Astrocyte (in vitro differentiated cells and primary cell): ENCODE results near the gene VARS2. TPM values are rescaled to one million over a fixed set of nuclear protein-coding genes. Genes with fewer than 3 reads are reported as not detected.

Experiments used
- DNase-seq: peaks from one replicate; pipeline ENCODE4 v3.0.0-alpha.2; 2010; ENCODE audit warnings: low read depth
- FAIRE-seq: peaks from 2 replicates; lab custom pipeline; 2011; peaks lifted over from hg19 to GRCh38; lab: Jason Lieb, UNC
- H2AFZ ChIP-seq: 2 replicates; pipeline ENCODE4 v1.6.0; 2012; ENCODE audit warnings: low read depth, low read length, inconsistent platforms
- H3K27ac ChIP-seq: 2 replicates; pipeline ENCODE4 v1.5.1; 2011; ENCODE audit warnings: low read depth, low read length, inconsistent platforms
- H3K27me3 ChIP-seq: 2 replicates; pipeline ENCODE4 v1.6.0; 2011; ENCODE audit warnings: low read length, inconsistent platforms; ENCODE audit not compliant: insufficient read depth
- H3K36me3 ChIP-seq: 2 replicates; pipeline ENCODE4 v1.5.1; 2011; ENCODE audit warnings: low read length, inconsistent platforms; ENCODE audit not compliant: insufficient read depth
- H3K4me1 ChIP-seq: 2 replicates; pipeline ENCODE4 v1.5.1; 2011; ENCODE audit warnings: low read length, inconsistent platforms; ENCODE audit not compliant: insufficient read depth
- H3K4me2 ChIP-seq: 2 replicates; pipeline ENCODE4 v1.6.0; 2012; ENCODE audit warnings: low read length, inconsistent platforms
- H3K4me3 ChIP-seq: 2 replicates; pipeline ENCODE4 v1.5.1; 2011; ENCODE audit warnings: low read depth, mild to moderate bottlenecking, low read length, inconsistent platforms; ENCODE audit not compliant: insufficient read depth
- H3K79me2 ChIP-seq: 2 replicates; pipeline ENCODE4 v1.6.0; 2012; ENCODE audit warnings: mild to moderate bottlenecking, low read length, inconsistent platforms; ENCODE audit not compliant: insufficient read depth
- H3K9ac ChIP-seq: 2 replicates; pipeline ENCODE4 v1.6.0; 2012; ENCODE audit warnings: mild to moderate bottlenecking, low read length, inconsistent platforms
- H3K9me3 ChIP-seq: 2 replicates; pipeline ENCODE4 v1.5.1; 2012; ENCODE audit warnings: low read depth, mild to moderate bottlenecking, low read length, inconsistent platforms; ENCODE audit not compliant: insufficient read depth
- H4K20me1 ChIP-seq: 2 replicates; pipeline ENCODE4 v1.6.0; 2012; ENCODE audit warnings: low read length, inconsistent platforms; ENCODE audit not compliant: insufficient read depth
- H3K27ac Mint-ChIP-seq: one replicate; pipeline ENCODE4 v1.8.0; 2021; ENCODE audit warnings: mild to moderate bottlenecking, mixed read lengths; ENCODE audit not compliant: unreplicated experiment
- H3K27me3 Mint-ChIP-seq: one replicate; pipeline ENCODE4 v1.8.0; 2021; ENCODE audit warnings: low read depth, mixed read lengths; ENCODE audit not compliant: unreplicated experiment
- H3K36me3 Mint-ChIP-seq: one replicate; pipeline ENCODE4 v1.8.0; 2021; ENCODE audit warnings: low read depth, mixed read lengths; ENCODE audit not compliant: unreplicated experiment
- H3K4me1 Mint-ChIP-seq: one replicate; pipeline ENCODE4 v1.8.0; 2021; ENCODE audit warnings: low read depth, mixed read lengths; ENCODE audit not compliant: unreplicated experiment
- H3K4me3 Mint-ChIP-seq: one replicate; pipeline ENCODE4 v1.8.0; 2021; ENCODE audit warnings: mild to moderate bottlenecking, moderate library complexity, mixed read lengths; ENCODE audit not compliant: unreplicated experiment
- H3K9me3 Mint-ChIP-seq: one replicate; pipeline ENCODE4 v1.8.0; 2021; ENCODE audit warnings: mild to moderate bottlenecking, mixed read lengths; ENCODE audit not compliant: unreplicated experiment
- CTCF ChIP-seq: IDR thresholded peaks from 2 replicates; pipeline ENCODE4 v1.5.1; 2011; ENCODE audit warnings: low read depth, mild to moderate bottlenecking, inconsistent platforms, low read length, moderate library complexity; ENCODE audit not compliant: insufficient read depth
- EZH2 ChIP-seq: IDR thresholded peaks from 2 replicates; pipeline ENCODE4 v1.6.1; 2012; ENCODE audit warnings: mild to moderate bottlenecking, low read length, inconsistent platforms; ENCODE audit not compliant: insufficient read depth
- total RNA-seq: library from RNA; stranded (reverse); gene quantifications from 2 replicates; pipeline ENCODE4 v1.2.1, GENCODE V29; 2021

VARS2 gene
- total RNA-seq, 1 donor from 2014 or later = 19.8 TPM

GRCh38 chr6:30883685-30884520 is 30.1 kb upstream of the VARS2 start, which contains the start of gene DDR1:
Gene DDR1, plus strand, starts transcription at chr6:30884519. Its CDS starts 4,211 bp downstream, at chr6:30888730.
- Histone ChIP-seq H3K79me2 (peaks cover 38% of the 10 kb centered on the region), H3K36me3 (no peaks in the 10 kb centered on the region), H3K9me3 (no peaks in the 10 kb centered on the region), H3K27me3 (no peaks in the 10 kb centered on the region), H3K4me1 (peaks cover 54% of the 10 kb centered on the region), H2AFZ (peak within 1 kb of the TSS; percentile 57), H3K9ac (peak within 1 kb of the TSS; percentile 80), H3K27ac (peak within 1 kb of the TSS; percentile 46), H4K20me1 (peaks cover 4% of the 10 kb centered on the region), H3K4me2 (peak within 1 kb of the TSS; percentile 94), H3K4me3 (peak within 1 kb of the TSS; percentile 64)
- TF ChIP-seq EZH2 (no peak), CTCF (no peak)
- H3K36me3 Mint-ChIP-seq = peaks cover 7% of the 10 kb centered on the region
- H3K4me1 Mint-ChIP-seq = peaks cover 52% of the 10 kb centered on the region
- FAIRE-seq (no peak), DNase-seq (peak; percentile 30)
- peak within 1 kb of the TSS; percentile 90 for H3K4me3 Mint-ChIP-seq
- H3K27me3 Mint-ChIP-seq = no peaks in the 10 kb centered on the region
- H3K9me3 Mint-ChIP-seq = no peaks in the 10 kb centered on the region
- peak within 1 kb of the TSS; percentile 96 for H3K27ac Mint-ChIP-seq

GRCh38 chr6:30884521-30885480 is 29.2 kb upstream of the VARS2 start:
- peak overlapping the region; percentile 64 for H3K4me3 ChIP-seq
- H3K27ac Mint-ChIP-seq = peak overlapping the region; percentile 96
- H3K79me2 ChIP-seq = peaks cover 47% of the 10 kb centered on the region
- peak overlapping the region; percentile 80 for H3K9ac ChIP-seq
- H3K36me3 Mint-ChIP-seq = peaks cover 10% of the 10 kb centered on the region
- FAIRE-seq (no peak), DNase-seq (peak; percentile 9)
- H3K4me2 ChIP-seq = peak overlapping the region; percentile 94
- H3K9me3 ChIP-seq = no peaks in the 10 kb centered on the region
- no peaks in the 10 kb centered on the region for H3K9me3 Mint-ChIP-seq
- H3K36me3 ChIP-seq = no peaks in the 10 kb centered on the region
- H3K4me3 Mint-ChIP-seq = peak overlapping the region; percentile 90
- peaks cover 58% of the 10 kb centered on the region for H3K4me1 Mint-ChIP-seq
- H3K27ac ChIP-seq = peak overlapping the region; percentile 46
- H4K20me1 ChIP-seq = peaks cover 8% of the 10 kb centered on the region
- TF ChIP-seq EZH2 = no peak
- no peak for TF ChIP-seq CTCF
- no peaks in the 10 kb centered on the region for H3K27me3 ChIP-seq
- peak overlapping the region; percentile 57 for H2AFZ ChIP-seq
- H3K27me3 Mint-ChIP-seq = no peaks in the 10 kb centered on the region
- H3K4me1 ChIP-seq = peaks cover 57% of the 10 kb centered on the region
